WTC11 (cell line): ENCODE measurements around the gene CDYL. TPM values are rescaled to one million over a fixed set of nuclear protein-coding genes. Genes with fewer than 3 reads are reported as not detected.

Experiments used
- ATAC-seq: fragments of 200-7000 bp; cut with Tn5 transposase; 2 replicates; pipeline ENCODE4 v1.10.0; 2021; ENCODE audit warnings: mild to moderate bottlenecking, moderate library complexity
- CTCF ChIA-PET: fragments of 300-600 bp; sonication (Branson Sonifier 250); formaldehyde crosslinking; loops from one replicate; lab custom pipeline; 2021; ENCODE audit warnings: antibody characterized with exemption; lab: Charles Lee
- POLR2A ChIA-PET: fragments of 350-600 bp; sonication (Branson Sonifier 250); formaldehyde crosslinking; loops from one replicate; lab custom pipeline; 2021; ENCODE audit warnings: antibody characterized with exemption; lab: Charles Lee
- DNase-seq: peaks from one replicate; pipeline ENCODE4 v3.0.0; 2021; ENCODE audit warnings: low spot score
- H3K27ac Mint-ChIP-seq: 2 replicates; pipeline ENCODE4 v1.8.0; 2021; ENCODE audit warnings: mixed read lengths
- H3K27me3 Mint-ChIP-seq: 2 replicates; pipeline ENCODE4 v1.8.0; 2021; ENCODE audit warnings: low read depth, mild to moderate bottlenecking, moderate library complexity, mixed read lengths
- H3K36me3 Mint-ChIP-seq: 2 replicates; pipeline ENCODE4 v1.8.0; 2021; ENCODE audit warnings: mixed read lengths
- H3K4me1 Mint-ChIP-seq: 2 replicates; pipeline ENCODE4 v1.8.0; 2022; ENCODE audit warnings: mixed read lengths
- H3K4me3 Mint-ChIP-seq: 2 replicates; pipeline ENCODE4 v1.8.0; 2021; ENCODE audit warnings: mild to moderate bottlenecking, moderate library complexity, mixed read lengths
- H3K9me3 Mint-ChIP-seq: 2 replicates; pipeline ENCODE4 v1.8.0; 2021; ENCODE audit warnings: mixed read lengths
- EMX1 ChIP-seq: fragments of 250-450 bp; sonication (Bioruptor Pico); IDR thresholded peaks from 2 replicates; pipeline ENCODE4 v1.8.0; 2021; ENCODE audit warnings: mild to moderate bottlenecking
- ETV6 ChIP-seq: sonication (generic); formaldehyde crosslinking; IDR thresholded peaks from 2 replicates; pipeline ENCODE4 v1.8.1; 2022; ENCODE audit warnings: mild to moderate bottlenecking, missing genetic modification reagents
- FOXK1 ChIP-seq: sonication (generic); formaldehyde crosslinking; IDR thresholded peaks from 2 replicates; pipeline ENCODE4 v1.8.0; 2022; ENCODE audit warnings: mild to moderate bottlenecking, moderate library complexity, missing genetic modification reagents
- FOXP1 ChIP-seq: sonication (generic); formaldehyde crosslinking; IDR thresholded peaks from 2 replicates; pipeline ENCODE4 v1.8.0; 2022; ENCODE audit warnings: missing genetic modification reagents, mild to moderate bottlenecking, moderate library complexity, borderline replicate concordance
- GABPB1 ChIP-seq: sonication (generic); formaldehyde crosslinking; IDR thresholded peaks from 2 replicates; pipeline ENCODE4 v1.8.1; 2023; ENCODE audit warnings: mild to moderate bottlenecking, missing genetic modification reagents
- KAT7 ChIP-seq: sonication (generic); formaldehyde crosslinking; IDR thresholded peaks from 2 replicates; pipeline ENCODE4 v1.8.1; 2023; ENCODE audit warnings: missing genetic modification reagents, mild to moderate bottlenecking, borderline replicate concordance
- MYBL2 ChIP-seq: sonication (generic); formaldehyde crosslinking; IDR thresholded peaks from 2 replicates; pipeline ENCODE4 v1.8.1; 2023; ENCODE audit warnings: mild to moderate bottlenecking, moderate library complexity, missing genetic modification reagents
- NR1H2 ChIP-seq: sonication (generic); formaldehyde crosslinking; IDR thresholded peaks from 2 replicates; pipeline ENCODE4 v1.9.0; 2021; ENCODE audit warnings: mild to moderate bottlenecking, moderate library complexity, missing genetic modification reagents
- NR3C1 ChIP-seq: sonication (generic); formaldehyde crosslinking; conservative IDR thresholded peaks from 2 replicates; pipeline ENCODE4 v1.8.1; 2023; ENCODE audit warnings: low read depth, mild to moderate bottlenecking, missing genetic modification reagents
- ZNF317 ChIP-seq: sonication (generic); formaldehyde crosslinking; IDR thresholded peaks from 2 replicates; pipeline ENCODE4 v1.8.1; 2023; ENCODE audit warnings: low read depth, mild to moderate bottlenecking, moderate library complexity, missing genetic modification reagents, borderline replicate concordance
- ZNF396 ChIP-seq: fragments of 250-450 bp; sonication (Bioruptor Pico); IDR thresholded peaks from 2 replicates; pipeline ENCODE4 v1.8.0; 2021; ENCODE audit warnings: mild to moderate bottlenecking, moderate library complexity, borderline replicate concordance
- ZNF423 ChIP-seq: fragments of 250-450 bp; sonication (Bioruptor Pico); IDR thresholded peaks from 2 replicates; pipeline ENCODE4 v2.1.2; 2022; ENCODE audit warnings: mild to moderate bottlenecking, moderate library complexity
- total RNA-seq: library from RNA; stranded (reverse); gene quantifications from 3 replicates; pipeline ENCODE4 v1.2.3, GENCODE V29; 2021
- TF ChIP-seq, protein P1 (sequence below): sonication (generic); formaldehyde crosslinking; conservative IDR thresholded peaks from 2 replicates; pipeline ENCODE4 v1.8.1; 2023; ENCODE audit warnings: mild to moderate bottlenecking, low read depth, missing genetic modification reagents, moderate library complexity
- TF ChIP-seq, protein P2 (sequence below): sonication (generic); formaldehyde crosslinking; IDR thresholded peaks from 2 replicates; pipeline ENCODE4 v1.8.0; 2022; ENCODE audit warnings: mild to moderate bottlenecking, missing genetic modification reagents
- TF ChIP-seq, protein P3 (sequence below): fragments of 250-450 bp; sonication (Bioruptor Pico); IDR thresholded peaks from 2 replicates; pipeline ENCODE4 v1.9.0; 2021; ENCODE audit warnings: mild to moderate bottlenecking, borderline replicate concordance
- TF ChIP-seq, protein P4 (sequence below): sonication (generic); formaldehyde crosslinking; IDR thresholded peaks from 2 replicates; pipeline ENCODE4 v1.8.0; 2022; ENCODE audit warnings: mild to moderate bottlenecking, missing genetic modification reagents
- TF ChIP-seq, protein P5 (sequence below): sonication (generic); formaldehyde crosslinking; IDR thresholded peaks from 2 replicates; pipeline ENCODE4 v1.8.1; 2023; ENCODE audit warnings: mild to moderate bottlenecking, missing genetic modification reagents
- TF ChIP-seq, protein P6 (sequence below): sonication (generic); formaldehyde crosslinking; IDR thresholded peaks from 2 replicates; pipeline ENCODE4 v1.8.1; 2022; ENCODE audit warnings: missing genetic modification reagents, borderline replicate concordance
- TF ChIP-seq, protein P7 (sequence below): sonication (generic); formaldehyde crosslinking; conservative IDR thresholded peaks from 2 replicates; pipeline ENCODE4 v1.8.1; 2022; ENCODE audit warnings: mild to moderate bottlenecking, missing genetic modification reagents
- TF ChIP-seq, protein P8 (sequence below): sonication (generic); formaldehyde crosslinking; IDR thresholded peaks from 2 replicates; pipeline ENCODE4 v1.8.0; 2023; ENCODE audit warnings: missing genetic modification reagents

Gene CDYL
- total RNA-seq, 1 experiment from 2014 or later: 92.0 TPM

DNA sequence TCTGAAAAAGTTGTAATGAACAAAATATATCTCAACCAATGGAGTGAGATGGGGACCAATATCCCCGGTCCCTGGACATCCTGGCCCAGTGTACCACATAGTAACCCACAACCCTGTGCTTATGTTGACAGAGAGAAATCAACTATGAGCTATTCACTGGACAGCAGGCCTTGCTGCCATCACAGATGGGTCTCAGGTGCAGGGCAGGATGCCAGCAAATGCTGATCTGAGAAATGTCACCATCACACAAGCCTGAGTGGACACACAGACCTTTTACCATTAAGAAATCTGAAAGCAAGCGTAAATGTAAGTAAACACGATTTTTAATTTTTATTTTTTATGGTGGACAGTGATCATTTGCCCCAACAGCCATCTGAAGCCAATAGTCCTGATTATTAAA, 218.5 kb downstream of the CDYL start:
- ChIA-PET POLR2A (no interaction called here), CTCF (no interaction called here)
- Mint-ChIP-seq H3K9me3 (no peaks in the 10 kb centered on the region), H3K36me3 (peaks cover 5% of the 10 kb centered on the region), H3K4me1 (no peaks in the 10 kb centered on the region), H3K27ac (no peak overlapping the region)
- ATAC-seq (no peak), DNase-seq (no peak)
- no peak for TF ChIP-seq MYBL2
- TF ChIP-seq, all 79 proteins: peak for 0
- no peak overlapping the region for H3K4me3 Mint-ChIP-seq
- no peaks in the 10 kb centered on the region; the same call in 1 of the 2 replicates for H3K27me3 Mint-ChIP-seq

DNA sequence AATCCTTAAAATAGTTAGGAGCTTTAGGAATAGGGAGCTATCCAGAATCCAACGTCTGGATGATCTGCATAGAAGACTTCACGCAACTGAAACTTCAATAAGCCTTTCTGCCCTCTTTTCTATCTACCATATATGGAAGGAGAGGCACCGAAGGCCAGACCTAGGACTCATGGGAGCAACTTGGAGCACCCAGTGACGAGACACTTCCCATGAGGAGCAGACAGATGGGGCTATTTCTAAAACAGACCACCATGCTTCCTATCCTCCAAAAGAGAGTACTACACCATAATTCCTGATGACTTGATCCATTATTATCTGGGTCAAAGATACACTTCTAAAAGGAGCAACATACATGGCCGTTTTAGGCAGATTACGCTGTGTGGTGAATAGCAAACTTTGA, 221.7 kb downstream of the CDYL start:
- H3K36me3 Mint-ChIP-seq: peaks cover 16% of the 10 kb centered on the region
- ATAC-seq (peak; percentile 41; the same call in 1 of the 2 replicates), DNase-seq (no peak)
- CTCF ChIA-PET: no interaction called here
- POLR2A ChIA-PET: no interaction called here
- no peaks in the 10 kb centered on the region for H3K9me3 Mint-ChIP-seq
- H3K27ac Mint-ChIP-seq: no peak overlapping the region
- H3K4me1 Mint-ChIP-seq: no peaks in the 10 kb centered on the region
- no peaks in the 10 kb centered on the region for H3K27me3 Mint-ChIP-seq
- no peak overlapping the region for H3K4me3 Mint-ChIP-seq
- TF ChIP-seq FOXK1 (CRISPR knock-in tag) (no peak), GABPB1 (CRISPR knock-in tag) (no peak), ZNF396 (no peak), NR1H2 (no peak), ETV6 (CRISPR knock-in tag) (no peak), ZNF423 (CRISPR knock-in tag) (no peak), EMX1 (no peak), FOXP1 (no peak), ZNF317 (CRISPR knock-in tag) (no peak), KAT7 (CRISPR knock-in tag) (no peak), NR3C1 (CRISPR knock-in tag) (no peak)
- TF ChIP-seq, protein P1, sequence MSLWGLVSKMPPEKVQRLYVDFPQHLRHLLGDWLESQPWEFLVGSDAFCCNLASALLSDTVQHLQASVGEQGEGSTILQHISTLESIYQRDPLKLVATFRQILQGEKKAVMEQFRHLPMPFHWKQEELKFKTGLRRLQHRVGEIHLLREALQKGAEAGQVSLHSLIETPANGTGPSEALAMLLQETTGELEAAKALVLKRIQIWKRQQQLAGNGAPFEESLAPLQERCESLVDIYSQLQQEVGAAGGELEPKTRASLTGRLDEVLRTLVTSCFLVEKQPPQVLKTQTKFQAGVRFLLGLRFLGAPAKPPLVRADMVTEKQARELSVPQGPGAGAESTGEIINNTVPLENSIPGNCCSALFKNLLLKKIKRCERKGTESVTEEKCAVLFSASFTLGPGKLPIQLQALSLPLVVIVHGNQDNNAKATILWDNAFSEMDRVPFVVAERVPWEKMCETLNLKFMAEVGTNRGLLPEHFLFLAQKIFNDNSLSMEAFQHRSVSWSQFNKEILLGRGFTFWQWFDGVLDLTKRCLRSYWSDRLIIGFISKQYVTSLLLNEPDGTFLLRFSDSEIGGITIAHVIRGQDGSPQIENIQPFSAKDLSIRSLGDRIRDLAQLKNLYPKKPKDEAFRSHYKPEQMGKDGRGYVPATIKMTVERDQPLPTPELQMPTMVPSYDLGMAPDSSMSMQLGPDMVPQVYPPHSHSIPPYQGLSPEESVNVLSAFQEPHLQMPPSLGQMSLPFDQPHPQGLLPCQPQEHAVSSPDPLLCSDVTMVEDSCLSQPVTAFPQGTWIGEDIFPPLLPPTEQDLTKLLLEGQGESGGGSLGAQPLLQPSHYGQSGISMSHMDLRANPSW (CRISPR knock-in tag): no peak
- TF ChIP-seq, protein P2, sequence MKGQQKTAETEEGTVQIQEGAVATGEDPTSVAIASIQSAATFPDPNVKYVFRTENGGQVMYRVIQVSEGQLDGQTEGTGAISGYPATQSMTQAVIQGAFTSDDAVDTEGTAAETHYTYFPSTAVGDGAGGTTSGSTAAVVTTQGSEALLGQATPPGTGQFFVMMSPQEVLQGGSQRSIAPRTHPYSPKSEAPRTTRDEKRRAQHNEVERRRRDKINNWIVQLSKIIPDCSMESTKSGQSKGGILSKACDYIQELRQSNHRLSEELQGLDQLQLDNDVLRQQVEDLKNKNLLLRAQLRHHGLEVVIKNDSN (CRISPR knock-in tag): no peak
- TF ChIP-seq, protein P3, sequence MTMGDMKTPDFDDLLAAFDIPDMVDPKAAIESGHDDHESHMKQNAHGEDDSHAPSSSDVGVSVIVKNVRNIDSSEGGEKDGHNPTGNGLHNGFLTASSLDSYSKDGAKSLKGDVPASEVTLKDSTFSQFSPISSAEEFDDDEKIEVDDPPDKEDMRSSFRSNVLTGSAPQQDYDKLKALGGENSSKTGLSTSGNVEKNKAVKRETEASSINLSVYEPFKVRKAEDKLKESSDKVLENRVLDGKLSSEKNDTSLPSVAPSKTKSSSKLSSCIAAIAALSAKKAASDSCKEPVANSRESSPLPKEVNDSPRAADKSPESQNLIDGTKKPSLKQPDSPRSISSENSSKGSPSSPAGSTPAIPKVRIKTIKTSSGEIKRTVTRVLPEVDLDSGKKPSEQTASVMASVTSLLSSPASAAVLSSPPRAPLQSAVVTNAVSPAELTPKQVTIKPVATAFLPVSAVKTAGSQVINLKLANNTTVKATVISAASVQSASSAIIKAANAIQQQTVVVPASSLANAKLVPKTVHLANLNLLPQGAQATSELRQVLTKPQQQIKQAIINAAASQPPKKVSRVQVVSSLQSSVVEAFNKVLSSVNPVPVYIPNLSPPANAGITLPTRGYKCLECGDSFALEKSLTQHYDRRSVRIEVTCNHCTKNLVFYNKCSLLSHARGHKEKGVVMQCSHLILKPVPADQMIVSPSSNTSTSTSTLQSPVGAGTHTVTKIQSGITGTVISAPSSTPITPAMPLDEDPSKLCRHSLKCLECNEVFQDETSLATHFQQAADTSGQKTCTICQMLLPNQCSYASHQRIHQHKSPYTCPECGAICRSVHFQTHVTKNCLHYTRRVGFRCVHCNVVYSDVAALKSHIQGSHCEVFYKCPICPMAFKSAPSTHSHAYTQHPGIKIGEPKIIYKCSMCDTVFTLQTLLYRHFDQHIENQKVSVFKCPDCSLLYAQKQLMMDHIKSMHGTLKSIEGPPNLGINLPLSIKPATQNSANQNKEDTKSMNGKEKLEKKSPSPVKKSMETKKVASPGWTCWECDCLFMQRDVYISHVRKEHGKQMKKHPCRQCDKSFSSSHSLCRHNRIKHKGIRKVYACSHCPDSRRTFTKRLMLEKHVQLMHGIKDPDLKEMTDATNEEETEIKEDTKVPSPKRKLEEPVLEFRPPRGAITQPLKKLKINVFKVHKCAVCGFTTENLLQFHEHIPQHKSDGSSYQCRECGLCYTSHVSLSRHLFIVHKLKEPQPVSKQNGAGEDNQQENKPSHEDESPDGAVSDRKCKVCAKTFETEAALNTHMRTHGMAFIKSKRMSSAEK (CRISPR knock-in tag): no peak
- TF ChIP-seq, protein P4, sequence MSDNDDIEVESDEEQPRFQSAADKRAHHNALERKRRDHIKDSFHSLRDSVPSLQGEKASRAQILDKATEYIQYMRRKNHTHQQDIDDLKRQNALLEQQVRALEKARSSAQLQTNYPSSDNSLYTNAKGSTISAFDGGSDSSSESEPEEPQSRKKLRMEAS (CRISPR knock-in tag): no peak
- TF ChIP-seq, protein P5, sequence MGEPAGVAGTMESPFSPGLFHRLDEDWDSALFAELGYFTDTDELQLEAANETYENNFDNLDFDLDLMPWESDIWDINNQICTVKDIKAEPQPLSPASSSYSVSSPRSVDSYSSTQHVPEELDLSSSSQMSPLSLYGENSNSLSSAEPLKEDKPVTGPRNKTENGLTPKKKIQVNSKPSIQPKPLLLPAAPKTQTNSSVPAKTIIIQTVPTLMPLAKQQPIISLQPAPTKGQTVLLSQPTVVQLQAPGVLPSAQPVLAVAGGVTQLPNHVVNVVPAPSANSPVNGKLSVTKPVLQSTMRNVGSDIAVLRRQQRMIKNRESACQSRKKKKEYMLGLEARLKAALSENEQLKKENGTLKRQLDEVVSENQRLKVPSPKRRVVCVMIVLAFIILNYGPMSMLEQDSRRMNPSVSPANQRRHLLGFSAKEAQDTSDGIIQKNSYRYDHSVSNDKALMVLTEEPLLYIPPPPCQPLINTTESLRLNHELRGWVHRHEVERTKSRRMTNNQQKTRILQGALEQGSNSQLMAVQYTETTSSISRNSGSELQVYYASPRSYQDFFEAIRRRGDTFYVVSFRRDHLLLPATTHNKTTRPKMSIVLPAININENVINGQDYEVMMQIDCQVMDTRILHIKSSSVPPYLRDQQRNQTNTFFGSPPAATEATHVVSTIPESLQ: no peak
- TF ChIP-seq, protein P6, sequence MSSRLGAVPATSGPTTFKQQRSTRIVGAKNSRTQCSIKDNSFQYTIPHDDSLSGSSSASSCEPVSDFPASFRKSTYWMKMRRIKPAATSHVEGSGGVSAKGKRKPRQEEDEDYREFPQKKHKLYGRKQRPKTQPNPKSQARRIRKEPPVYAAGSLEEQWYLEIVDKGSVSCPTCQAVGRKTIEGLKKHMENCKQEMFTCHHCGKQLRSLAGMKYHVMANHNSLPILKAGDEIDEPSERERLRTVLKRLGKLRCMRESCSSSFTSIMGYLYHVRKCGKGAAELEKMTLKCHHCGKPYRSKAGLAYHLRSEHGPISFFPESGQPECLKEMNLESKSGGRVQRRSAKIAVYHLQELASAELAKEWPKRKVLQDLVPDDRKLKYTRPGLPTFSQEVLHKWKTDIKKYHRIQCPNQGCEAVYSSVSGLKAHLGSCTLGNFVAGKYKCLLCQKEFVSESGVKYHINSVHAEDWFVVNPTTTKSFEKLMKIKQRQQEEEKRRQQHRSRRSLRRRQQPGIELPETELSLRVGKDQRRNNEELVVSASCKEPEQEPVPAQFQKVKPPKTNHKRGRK: no peak
- TF ChIP-seq, protein P7, sequence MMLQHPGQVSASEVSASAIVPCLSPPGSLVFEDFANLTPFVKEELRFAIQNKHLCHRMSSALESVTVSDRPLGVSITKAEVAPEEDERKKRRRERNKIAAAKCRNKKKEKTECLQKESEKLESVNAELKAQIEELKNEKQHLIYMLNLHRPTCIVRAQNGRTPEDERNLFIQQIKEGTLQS (CRISPR knock-in tag): no peak
- TF ChIP-seq, protein P8, sequence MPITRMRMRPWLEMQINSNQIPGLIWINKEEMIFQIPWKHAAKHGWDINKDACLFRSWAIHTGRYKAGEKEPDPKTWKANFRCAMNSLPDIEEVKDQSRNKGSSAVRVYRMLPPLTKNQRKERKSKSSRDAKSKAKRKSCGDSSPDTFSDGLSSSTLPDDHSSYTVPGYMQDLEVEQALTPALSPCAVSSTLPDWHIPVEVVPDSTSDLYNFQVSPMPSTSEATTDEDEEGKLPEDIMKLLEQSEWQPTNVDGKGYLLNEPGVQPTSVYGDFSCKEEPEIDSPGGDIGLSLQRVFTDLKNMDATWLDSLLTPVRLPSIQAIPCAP (CRISPR knock-in tag): no peak
